ENCODE measurements around the gene REXO4. TPM values are rescaled to one million over a fixed set of nuclear protein-coding genes. Genes with fewer than 3 reads are reported as not detected.
A peak's percentile ranks its signal among the peaks of the same experiment; 100 is the strongest.

Gene REXO4
- total and polyA plus RNA-seq, 9 of the 15 experiments (the other 6 are each of a cell fraction or from before 2014, with no cell fraction given): 3.4 to 72.9 (median 31.1) TPM

- Histone ChIP-seq H4K20me1 (replicated peaks; ENCODE audit: control insufficient read depth, insufficient read depth, low read length) (peaks cover 27% of the 10 kb centered on the region), H3K79me2 (ENCODE audit: control insufficient read depth, insufficient read depth, low read length) (peaks cover 57% of the 10 kb centered on the region), H3K4me3 (peak within 1 kb of the TSS; percentile 87), H3K9me1 (ENCODE audit: control insufficient read depth, insufficient read depth, low read length) (peaks cover 13% of the 10 kb centered on the region), H3K4me2 (ENCODE audit: insufficient read depth, low read length) (peak within 1 kb of the TSS; percentile 88), H3K4me1 (replicated peaks in 1 of 2; ENCODE audit: control insufficient read depth in 2 of 2, insufficient read depth in 2 of 2, low read length in 2 of 2) (peaks cover 39 to 50% of the 10 kb centered on the region in 2 experiments; a peak in 4 of 5 replicates), H3K27me3 (ENCODE audit: control insufficient read depth in 2 of 2, insufficient read depth in 2 of 2, low read length in 2 of 2) (no peaks in the 10 kb centered on the region), H3K9ac (ENCODE audit: insufficient read depth in 1 of 2, low read depth in 2 of 2, low read length in 2 of 2) (peak within 1 kb of the TSS; percentile 97 to 99), H3K27ac (ENCODE audit: extremely low read depth, low read depth, low read length) (peak within 1 kb of the TSS; percentile 97), H3K36me3 (ENCODE audit: control insufficient read depth, insufficient read depth, low read length) (peaks cover 31% of the 10 kb centered on the region), H3K9me3 (replicated peaks; ENCODE audit: control insufficient read depth, insufficient read depth, low read depth, low read length) (no peaks in the 10 kb centered on the region), H2AFZ (ENCODE audit: low read depth, low read length) (peak within 1 kb of the TSS; percentile 92)
- ChIA-PET CTCF (ENCODE audit: low intra/inter-chr PET ratio) (interaction anchor here (0.9 kb wide), 1 partner anchor 19 kb away, joined by 4 read pairs; the partner anchor contains the start of gene SURF2), POLR2A (interaction anchor here (0.5 to 8.5 kb wide), 19 partner anchors 8 to 625 kb away, joined by 3 to 109 read pairs (median 4); partner anchors contain the start of genes MED22, RPL7A, SURF1 and SURF2)
- no TSS peak for BruUV-seq (replicated peaks)
- FAIRE-seq (peak; percentile 65), ATAC-seq (peak; percentile 91), DNase-seq (ENCODE audit: extremely low read depth in 1 of 4, low spot score in 3 of 4) (peak; percentile 97 to 99 (median 98))
- intact Hi-C loops (cut with micrococcal nuclease) (no loop called here), in situ Hi-C loops (cut with MboI) (no loop called here)
- under 1% methylated on average over 61 of the region's 120 CpGs for WGBS (ENCODE audit: insufficient coverage, low coverage, missing lambda C conversion rate)
- peak; percentile 98 for TF ChIP-seq HNRNPL (IDR thresholded peaks at IDR 0.05; ENCODE audit: low read depth, low read length)
- TF ChIP-seq, protein P1, sequence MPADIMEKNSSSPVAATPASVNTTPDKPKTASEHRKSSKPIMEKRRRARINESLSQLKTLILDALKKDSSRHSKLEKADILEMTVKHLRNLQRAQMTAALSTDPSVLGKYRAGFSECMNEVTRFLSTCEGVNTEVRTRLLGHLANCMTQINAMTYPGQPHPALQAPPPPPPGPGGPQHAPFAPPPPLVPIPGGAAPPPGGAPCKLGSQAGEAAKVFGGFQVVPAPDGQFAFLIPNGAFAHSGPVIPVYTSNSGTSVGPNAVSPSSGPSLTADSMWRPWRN (IDR thresholded peaks at IDR 0.05; ENCODE audit: low read depth): no peak
- TF ChIP-seq TFE3 (CRISPR knock-in tag; IDR thresholded peaks at IDR 0.05): no peak
- peak; percentile 27 for TF ChIP-seq HMGN3 (IDR thresholded peaks at IDR 0.05; ENCODE audit: borderline replicate concordance, extremely low read depth, insufficient read length, low read depth, low read length)
- TF ChIP-seq E2F3 (CRISPR knock-in tag; IDR thresholded peaks at IDR 0.05): no peak
- TF ChIP-seq, protein P2, sequence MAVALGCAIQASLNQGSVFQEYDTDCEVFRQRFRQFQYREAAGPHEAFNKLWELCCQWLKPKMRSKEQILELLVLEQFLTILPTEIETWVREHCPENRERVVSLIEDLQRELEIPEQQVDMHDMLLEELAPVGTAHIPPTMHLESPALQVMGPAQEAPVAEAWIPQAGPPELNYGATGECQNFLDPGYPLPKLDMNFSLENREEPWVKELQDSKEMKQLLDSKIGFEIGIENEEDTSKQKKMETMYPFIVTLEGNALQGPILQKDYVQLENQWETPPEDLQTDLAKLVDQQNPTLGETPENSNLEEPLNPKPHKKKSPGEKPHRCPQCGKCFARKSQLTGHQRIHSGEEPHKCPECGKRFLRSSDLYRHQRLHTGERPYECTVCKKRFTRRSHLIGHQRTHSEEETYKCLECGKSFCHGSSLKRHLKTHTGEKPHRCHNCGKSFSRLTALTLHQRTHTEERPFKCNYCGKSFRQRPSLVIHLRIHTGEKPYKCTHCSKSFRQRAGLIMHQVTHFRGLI (CRISPR knock-in tag; IDR thresholded peaks at IDR 0.05): no peak
- TF ChIP-seq ZNF76 (CRISPR knock-in tag; IDR thresholded peaks at IDR 0.05; ENCODE audit: borderline replicate concordance): no peak
- no peak for TF ChIP-seq ETV6 (IDR thresholded peaks at IDR 0.05; ENCODE audit: borderline replicate concordance in 1 of 2, low read depth in 2 of 2, low read length in 1 of 2)
- TF ChIP-seq ETV6 (CRISPR knock-in tag; IDR thresholded peaks at IDR 0.05; ENCODE audit: borderline replicate concordance): peak; percentile 82; the same call in 1 of the 2 replicates
- TF ChIP-seq SMAD4 (CRISPR knock-in tag; conservative IDR thresholded peaks at IDR 0.05): peak; percentile 70; the same call in 1 of the 2 replicates
- no peak for TF ChIP-seq PTBP1 (IDR thresholded peaks at IDR 0.05; ENCODE audit: low read depth, low read length)
- peak; percentile 35 for TF ChIP-seq CTCFL (IDR thresholded peaks at IDR 0.05; ENCODE audit: borderline replicate concordance, insufficient read depth, low read depth, low read length, poor library complexity, severe bottlenecking)
- no peak for TF ChIP-seq KLF6 (CRISPR knock-in tag; IDR thresholded peaks at IDR 0.05; ENCODE audit: borderline replicate concordance)
- no peak for TF ChIP-seq ZNF77 (CRISPR knock-in tag; IDR thresholded peaks at IDR 0.05)
Measured at GRCh38 chr9:133375724-133376654, 41.8 kb downstream of the REXO4 start, which contains the start of the genes STKLD1 and SURF4. Gene STKLD1, plus strand, starts transcription at chr9:133376366. Its CDS starts 108 bp downstream, at chr9:133376474. Gene SURF4, minus strand, starts transcription at chr9:133376060. Its CDS starts 91 bp downstream, at chr9:133375969.
